NCI-H510A treated with DMSO at 0.1 percent for 48 hours (cell line): ENCODE data around the gene SARM1.
"Not testable (repeated sequence)": the region's sequence is repeated elsewhere in the genome, so short reads cannot be mapped to it uniquely, and the experiment has no call there.

Source experiments
- DNase-seq: peaks from one replicate; lab custom pipeline; 2025; lab: John Stamatoyannopoulos, UW

Gene SARM1

DNA sequence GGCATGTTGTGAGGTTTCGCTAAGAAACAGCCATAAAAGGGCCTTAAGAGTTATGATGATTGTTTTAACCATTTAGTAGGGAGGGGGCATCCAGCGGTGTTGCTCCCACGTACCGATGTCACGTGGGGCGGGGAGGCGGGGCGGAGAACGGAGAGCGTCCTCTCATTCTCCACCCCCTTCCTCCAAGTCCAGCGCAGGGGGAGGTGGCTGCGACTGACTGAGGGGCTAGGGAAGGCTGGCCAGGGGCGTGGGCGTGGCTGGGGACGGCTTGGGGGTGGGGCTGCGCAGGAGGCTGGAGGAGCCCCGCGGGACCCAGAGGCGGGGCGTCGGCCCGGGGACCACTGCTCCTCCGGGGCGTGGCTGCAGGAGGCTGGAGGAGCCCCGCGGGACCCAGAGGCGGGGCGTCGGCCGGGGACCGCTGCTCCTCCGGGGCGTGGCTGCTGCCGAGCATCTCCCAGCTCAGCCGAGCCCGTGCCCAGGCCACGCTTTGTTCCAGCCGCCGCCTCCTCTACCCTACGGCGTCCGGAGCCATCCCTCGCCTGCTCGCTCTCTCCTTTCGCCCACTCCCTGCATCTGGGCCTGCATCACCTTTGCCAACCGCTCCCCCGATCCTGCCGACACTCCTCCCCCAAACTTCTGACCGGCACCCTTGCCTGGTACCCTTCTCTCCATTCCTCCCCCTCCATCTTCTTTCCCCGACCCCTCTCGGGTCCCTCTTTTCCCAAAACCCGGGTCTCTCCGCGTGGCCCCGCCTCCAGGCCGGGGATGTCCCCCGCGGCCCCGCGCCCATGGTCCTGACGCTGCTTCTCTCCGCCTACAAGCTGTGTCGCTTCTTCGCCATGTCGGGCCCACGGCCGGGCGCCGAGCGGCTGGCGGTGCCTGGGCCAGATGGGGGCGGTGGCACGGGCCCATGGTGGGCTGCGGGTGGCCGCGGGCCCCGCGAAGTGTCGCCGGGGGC is at the start of gene SARM1:
TSS of gene SARM1 (plus strand) at position 450 of the 958 bp plus-strand sequence. CDS start at position 789, 339 bp downstream.
- DNase-seq = peak; percentile 94

DNA sequence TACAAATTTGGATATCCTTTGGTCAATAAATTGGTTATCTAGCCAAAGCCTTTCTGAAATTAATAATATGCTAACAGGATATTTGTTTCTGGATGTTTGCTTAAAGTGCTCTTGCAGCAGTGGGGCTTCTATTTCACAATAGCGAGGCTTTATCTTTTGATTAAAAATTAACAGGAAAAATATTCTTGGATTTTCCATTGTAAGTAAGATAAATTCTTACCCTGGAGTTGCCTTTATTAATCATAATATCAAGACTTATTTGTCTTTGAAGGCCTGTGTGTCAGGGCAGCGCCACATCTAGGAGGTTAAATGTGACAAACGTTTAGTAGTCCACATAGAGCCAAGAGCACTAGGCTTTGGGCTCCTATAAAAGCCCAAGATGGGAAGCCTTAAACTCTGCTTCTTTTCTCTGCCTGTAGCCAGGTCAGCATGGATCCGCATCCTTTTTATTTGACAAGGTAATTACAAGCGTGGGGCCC is 47.2 kb upstream of the SARM1 start:
- DNase-seq = no peak

DNA sequence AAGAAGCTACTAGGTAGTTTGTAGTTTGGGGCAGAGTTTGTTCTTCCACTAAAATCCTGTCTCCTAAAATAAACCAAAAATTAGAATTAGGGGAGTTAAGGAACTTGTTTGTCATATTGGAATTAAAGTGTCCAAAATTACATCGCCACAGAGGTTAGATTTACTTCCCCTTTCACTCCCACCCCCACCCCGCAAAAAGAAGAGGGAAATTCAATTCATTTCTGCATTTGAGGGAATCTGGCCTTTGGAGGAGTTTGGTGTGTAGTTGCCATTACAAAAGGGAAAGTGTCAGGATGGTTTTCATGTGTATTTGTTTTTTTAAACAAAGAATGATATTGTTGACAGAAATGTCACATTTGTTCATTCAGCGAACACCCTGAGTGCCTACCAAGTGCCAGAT is 46.7 kb upstream of the SARM1 start:
- no peak for DNase-seq

- peak; percentile 40 for DNase-seq
Observed at GRCh38 chr17:28325211-28325610, 46.3 kb upstream of the SARM1 start.

GRCh38 chr17:28326114-28326513 is 45.4 kb upstream of the SARM1 start:
- peak; percentile 76 for DNase-seq

- no peak for DNase-seq
Observed at GRCh38 chr17:28327031-28327607, 44.4 kb upstream of the SARM1 start.

- no peak for DNase-seq
Observed at GRCh38 chr17:28327709-28328108, 43.8 kb upstream of the SARM1 start.

DNA sequence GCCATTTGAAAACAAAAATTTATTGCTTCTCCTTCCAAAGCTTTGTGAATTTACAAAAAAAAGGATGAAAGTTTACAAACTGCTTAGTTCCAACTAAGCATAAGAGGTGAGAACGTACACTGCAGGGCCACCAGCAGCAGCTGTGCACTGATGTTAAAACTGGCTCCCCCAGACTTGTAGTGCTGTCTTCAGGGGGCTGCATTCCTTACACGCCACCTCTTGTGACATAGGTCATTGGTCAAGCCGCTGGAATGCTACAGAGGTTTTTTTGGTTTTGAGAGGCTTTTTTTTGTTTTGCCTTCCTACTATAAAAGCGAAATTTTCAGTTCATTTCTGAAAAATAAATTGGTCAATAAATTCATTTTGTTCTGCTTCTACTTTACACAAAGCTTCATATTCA is 43.2 kb upstream of the SARM1 start:
- DNase-seq = no peak

GRCh38 chr17:28330671-28331070 is 40.8 kb upstream of the SARM1 start:
- DNase-seq = no peak

DNA sequence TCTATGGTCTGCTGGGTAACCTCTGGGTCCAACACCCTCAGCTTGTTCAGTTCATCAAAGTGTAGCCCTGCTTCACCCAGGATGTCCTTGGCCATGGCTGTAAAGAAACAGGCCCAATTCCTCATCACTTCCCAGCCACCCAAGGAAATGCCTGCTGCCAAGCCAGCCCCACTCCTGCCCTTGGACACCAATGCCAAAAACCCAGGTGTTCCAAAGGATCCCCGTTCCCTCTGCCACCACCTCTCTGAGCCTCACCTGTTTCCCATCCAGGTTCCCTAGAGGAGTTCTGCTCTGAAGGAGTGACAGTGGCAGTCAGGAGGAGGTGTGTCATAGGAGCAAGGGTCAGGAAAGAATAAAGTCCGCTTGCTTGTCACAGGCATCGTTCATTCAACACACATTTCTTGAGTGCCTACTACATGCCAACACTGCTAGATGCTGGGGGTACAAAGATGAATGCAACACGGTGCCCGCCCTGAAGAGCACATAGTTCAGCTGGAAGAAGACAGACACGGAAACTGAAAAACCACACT is 39.5 kb upstream of the SARM1 start:
- no peak for DNase-seq

DNA sequence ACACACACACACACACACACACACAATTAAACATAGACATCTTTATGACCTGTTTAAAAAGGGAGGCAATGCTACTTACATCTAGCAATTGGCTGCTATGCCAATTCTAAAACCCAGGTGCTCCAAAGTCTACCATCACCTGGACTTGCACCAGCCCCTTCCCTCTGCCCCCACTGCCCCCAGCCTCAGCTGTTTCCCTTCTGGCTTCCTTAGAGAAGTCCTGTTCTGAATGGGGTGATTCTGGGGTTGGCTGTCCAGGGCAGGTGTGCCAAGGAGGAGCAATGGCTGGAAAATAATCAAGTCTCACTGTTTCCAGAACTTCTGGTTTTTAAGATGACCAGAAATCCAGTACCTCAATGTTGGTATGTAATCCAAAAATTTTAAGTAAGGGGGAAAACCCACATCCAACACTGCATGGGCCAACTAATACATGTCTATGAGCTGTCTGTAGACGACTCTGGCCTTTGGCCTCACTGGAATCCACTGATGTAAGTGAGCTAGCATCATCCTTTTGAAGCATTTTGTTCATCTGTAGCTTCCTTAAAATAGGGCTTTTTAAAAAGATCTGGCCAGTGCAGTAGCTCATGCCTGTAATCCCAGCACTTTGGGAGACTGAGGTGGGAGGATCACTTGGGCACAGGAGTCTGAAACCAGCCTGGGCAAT is 38.3 kb upstream of the SARM1 start:
- no peak for DNase-seq

DNA sequence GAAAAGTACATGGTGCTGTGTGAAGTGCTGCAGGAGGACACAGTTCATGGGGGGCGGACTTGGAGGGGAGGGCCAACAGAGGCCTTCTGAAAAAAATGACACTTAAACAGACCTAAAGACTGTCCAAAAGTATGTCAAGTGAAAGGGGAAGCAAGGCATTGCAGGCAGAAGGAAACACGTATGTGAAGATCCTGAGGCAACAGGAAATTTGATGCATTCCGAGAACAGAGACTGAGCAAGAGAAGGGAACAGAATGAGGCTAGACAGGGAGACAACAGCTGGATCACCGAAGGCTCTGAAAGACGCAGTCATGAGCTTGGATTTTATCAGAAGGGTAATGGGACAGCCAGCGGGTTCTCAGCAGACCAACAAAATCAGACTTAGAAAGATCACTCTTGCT is 37.3 kb upstream of the SARM1 start:
- DNase-seq = no peak

- no peak for DNase-seq
Observed at GRCh38 chr17:28334666-28335200, 36.8 kb upstream of the SARM1 start.

GRCh38 chr17:28335201-28335958 is 36.1 kb upstream of the SARM1 start, which contains the start of the genes IFT20 and TNFAIP1:
TSS of gene IFT20 (minus strand) at chr17:28335472. CDS start at chr17:28331985, 3,487 bp downstream.
TSS of gene TNFAIP1 (plus strand) at chr17:28335761. CDS start at chr17:28339522, 3,761 bp downstream.
- DNase-seq = peak; percentile 98

- peak; percentile 66 for DNase-seq
Observed at GRCh38 chr17:28335959-28336871, 35.3 kb upstream of the SARM1 start.

DNA sequence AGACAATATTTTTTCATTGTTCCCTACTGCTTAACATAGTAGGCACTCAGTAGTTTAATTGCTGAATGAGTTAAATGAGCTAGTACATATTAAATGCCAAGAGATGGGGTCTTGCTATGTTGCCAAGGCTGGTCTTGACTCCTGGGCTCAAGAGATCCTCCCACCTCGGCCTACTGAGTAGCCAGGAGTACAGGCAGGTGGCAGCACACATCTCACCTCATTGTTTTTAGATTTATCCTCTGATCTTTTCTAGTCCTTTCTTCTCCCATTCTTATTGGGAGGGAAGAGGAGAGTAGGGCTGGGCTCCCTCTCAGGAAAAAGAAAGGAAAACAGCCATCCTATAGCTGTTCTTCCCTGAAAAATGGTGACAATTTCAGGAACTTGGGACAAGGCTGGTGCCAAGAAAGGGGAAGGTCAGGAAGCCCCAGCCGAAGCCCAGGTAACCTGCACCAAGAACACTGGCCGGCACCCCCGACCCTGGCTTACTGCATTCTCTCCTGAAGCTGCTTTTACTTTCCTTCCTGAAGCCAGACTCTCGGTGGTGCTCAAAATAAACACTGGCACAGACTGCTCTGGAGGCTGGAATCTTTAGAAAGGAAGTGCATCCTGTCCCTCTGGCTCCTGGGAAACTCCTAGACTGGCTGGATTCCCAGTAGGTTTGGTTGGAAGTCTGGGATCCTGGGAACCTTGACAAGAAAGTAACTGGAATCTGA is 33.3 kb upstream of the SARM1 start:
- DNase-seq = no peak

DNA sequence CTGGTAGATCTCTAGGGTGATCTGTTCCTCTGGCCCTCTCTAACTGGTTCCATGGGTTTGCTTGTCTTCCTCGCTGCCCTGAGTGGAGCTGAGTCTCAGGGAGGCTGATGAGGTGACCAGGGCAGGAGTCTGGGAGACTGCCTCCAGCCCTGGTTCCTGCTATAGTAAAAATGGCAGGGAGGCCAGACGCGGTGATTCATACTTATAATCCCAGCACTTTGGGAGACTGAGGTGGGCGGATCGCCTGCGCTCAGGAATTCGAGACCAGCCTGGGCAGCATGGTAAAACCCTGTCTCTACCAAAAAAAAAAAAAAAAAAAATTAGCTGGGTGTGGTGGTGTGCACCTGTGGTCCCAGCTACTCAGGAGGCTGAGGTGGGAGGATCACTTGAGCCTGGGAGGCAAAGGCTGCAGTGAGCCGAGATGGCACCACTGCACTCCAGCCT is 32.7 kb upstream of the SARM1 start:
- not testable (repeated sequence) for DNase-seq

DNA sequence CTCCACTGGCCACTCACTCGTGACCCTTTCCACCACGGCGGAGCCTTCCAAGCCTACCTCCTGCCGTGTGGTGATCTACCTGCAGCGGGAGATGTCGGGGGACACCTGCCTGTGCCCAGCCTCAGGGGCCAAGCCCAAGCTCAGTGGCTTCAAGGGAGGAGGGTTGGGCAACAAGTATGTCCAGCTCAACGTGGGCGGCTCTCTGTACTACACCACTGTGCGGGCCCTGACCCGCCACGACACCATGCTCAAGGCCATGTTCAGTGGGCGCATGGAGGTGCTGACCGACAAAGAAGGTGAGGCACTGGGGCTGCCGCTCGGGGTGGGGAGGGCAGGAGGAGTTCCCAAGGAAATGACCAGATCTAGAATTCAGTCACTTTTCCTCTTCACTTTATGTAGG is 32.1 kb upstream of the SARM1 start:
- DNase-seq = no peak

DNA sequence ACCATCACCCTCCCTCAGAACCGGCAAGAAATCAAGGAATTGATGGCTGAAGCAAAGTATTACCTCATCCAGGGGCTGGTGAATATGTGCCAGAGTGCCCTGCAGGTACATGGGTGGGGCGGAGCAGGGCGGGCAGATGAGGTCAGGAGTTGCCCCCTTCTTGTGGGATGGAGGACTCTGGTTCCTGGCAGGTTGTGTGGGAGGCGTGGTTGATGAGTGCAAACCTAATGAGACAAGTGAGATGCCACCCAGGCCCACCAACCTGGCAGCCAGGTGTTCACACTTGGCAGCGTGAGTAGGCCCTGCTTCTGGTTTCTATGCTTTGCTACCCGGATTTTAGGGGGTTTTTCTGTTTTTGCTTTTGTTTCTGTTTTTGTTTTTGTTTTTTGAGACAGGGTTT is 31.1 kb upstream of the SARM1 start:
- DNase-seq = no peak
